ENCODE measurements around the gene SIRT2. TPM values are rescaled to one million over a fixed set of nuclear protein-coding genes. Genes with fewer than 3 reads are reported as not detected.
A peak's percentile ranks its signal among the peaks of the same experiment; 100 is the strongest.

SIRT2 gene
- total and polyA plus RNA-seq, 2 of the 13 experiments (the other 11 are each of a cell fraction or from before 2014, with no cell fraction given) = 22.3 to 26.1 TPM

DNA sequence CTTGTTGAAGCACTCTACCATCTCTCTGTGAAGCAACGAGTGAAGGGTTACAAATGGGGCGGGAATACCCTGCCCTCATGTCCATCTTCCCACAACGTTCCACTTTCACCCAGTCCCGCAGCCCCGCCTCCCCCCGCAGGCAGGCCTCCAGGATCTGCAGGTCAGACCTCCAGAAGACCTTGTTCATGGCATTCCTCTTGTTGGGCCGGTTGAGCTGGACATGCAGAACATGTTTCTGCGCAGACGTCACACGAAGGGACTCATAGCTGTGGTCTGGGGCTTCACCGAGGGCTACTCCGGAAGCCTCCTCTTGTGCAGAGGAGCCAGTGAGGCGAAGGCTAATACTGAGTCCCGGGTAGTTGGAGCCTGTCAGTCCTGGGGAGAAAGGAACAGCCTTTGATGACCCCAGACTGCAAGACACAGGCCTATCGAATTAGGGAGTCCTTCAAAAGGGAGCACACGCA is 68.2 kb downstream of the SIRT2 start (continued):
- TF ChIP-seq BCLAF1 (IDR thresholded peaks at IDR 0.05) (no peak), AGO2 (optimal IDR thresholded peaks at IDR 0.05; ENCODE audit: low read depth, low read length) (no peak), ZNF530 (CRISPR knock-in tag; IDR thresholded peaks at IDR 0.05; ENCODE audit: low read depth) (no peak), TOPORS (CRISPR knock-in tag; IDR thresholded peaks at IDR 0.05) (0 out of 2 replicates have a peak, but pooled peaks have one; percentile 19), ZNF549 (CRISPR knock-in tag; IDR thresholded peaks at IDR 0.05) (no peak), ZSCAN25 (CRISPR knock-in tag; IDR thresholded peaks at IDR 0.05) (no peak), ZNF30 (CRISPR knock-in tag; IDR thresholded peaks at IDR 0.05) (0 out of 2 replicates have a peak, but pooled peaks have one; percentile 25), HDAC2 (CRISPR knock-in tag; IDR thresholded peaks at IDR 0.05) (peak; percentile 40; the same call in 1 of the 2 replicates), ELF3 (CRISPR knock-in tag; IDR thresholded peaks at IDR 0.05) (no peak), KLF16 (CRISPR knock-in tag; IDR thresholded peaks at IDR 0.05) (no peak), KLF12 (CRISPR knock-in tag; IDR thresholded peaks at IDR 0.05; ENCODE audit: borderline replicate concordance) (0 out of 2 replicates have a peak, but pooled peaks have one; percentile 23), HNRNPLL (IDR thresholded peaks at IDR 0.05; ENCODE audit: low read depth, low read length, poor library complexity, severe bottlenecking) (no peak), JARID2 (CRISPR knock-in tag; IDR thresholded peaks at IDR 0.05; ENCODE audit: insufficient replicate concordance) (no peak), ZNF773 (CRISPR knock-in tag; IDR thresholded peaks at IDR 0.05; ENCODE audit: borderline replicate concordance) (no peak), MED1 (CRISPR knock-in tag; IDR thresholded peaks at IDR 0.05) (peak; percentile 81), HDAC1 (CRISPR knock-in tag; IDR thresholded peaks at IDR 0.05) (no peak; the same call in 1 of the 2 replicates), KMT2A (CRISPR knock-in tag; IDR thresholded peaks at IDR 0.05) (no peak), ZNF839 (CRISPR knock-in tag; IDR thresholded peaks at IDR 0.05; ENCODE audit: borderline replicate concordance) (no peak), ZNF572 (CRISPR knock-in tag; IDR thresholded peaks at IDR 0.05) (no peak)
- TF ChIP-seq, protein P1, sequence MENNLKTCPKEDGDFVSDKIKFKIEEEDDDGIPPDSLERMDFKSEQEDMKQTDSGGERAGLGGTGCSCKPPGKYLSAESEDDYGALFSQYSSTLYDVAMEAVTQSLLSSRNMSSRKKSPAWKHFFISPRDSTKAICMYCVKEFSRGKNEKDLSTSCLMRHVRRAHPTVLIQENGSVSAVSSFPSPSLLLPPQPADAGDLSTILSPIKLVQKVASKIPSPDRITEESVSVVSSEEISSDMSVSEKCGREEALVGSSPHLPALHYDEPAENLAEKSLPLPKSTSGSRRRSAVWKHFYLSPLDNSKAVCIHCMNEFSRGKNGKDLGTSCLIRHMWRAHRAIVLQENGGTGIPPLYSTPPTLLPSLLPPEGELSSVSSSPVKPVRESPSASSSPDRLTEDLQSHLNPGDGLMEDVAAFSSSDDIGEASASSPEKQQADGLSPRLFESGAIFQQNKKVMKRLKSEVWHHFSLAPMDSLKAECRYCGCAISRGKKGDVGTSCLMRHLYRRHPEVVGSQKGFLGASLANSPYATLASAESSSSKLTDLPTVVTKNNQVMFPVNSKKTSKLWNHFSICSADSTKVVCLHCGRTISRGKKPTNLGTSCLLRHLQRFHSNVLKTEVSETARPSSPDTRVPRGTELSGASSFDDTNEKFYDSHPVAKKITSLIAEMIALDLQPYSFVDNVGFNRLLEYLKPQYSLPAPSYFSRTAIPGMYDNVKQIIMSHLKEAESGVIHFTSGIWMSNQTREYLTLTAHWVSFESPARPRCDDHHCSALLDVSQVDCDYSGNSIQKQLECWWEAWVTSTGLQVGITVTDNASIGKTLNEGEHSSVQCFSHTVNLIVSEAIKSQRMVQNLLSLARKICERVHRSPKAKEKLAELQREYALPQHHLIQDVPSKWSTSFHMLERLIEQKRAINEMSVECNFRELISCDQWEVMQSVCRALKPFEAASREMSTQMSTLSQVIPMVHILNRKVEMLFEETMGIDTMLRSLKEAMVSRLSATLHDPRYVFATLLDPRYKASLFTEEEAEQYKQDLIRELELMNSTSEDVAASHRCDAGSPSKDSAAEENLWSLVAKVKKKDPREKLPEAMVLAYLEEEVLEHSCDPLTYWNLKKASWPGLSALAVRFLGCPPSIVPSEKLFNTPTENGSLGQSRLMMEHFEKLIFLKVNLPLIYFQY (CRISPR knock-in tag; IDR thresholded peaks at IDR 0.05; ENCODE audit: borderline replicate concordance) = peak; percentile 64
- TF ChIP-seq, protein P2, sequence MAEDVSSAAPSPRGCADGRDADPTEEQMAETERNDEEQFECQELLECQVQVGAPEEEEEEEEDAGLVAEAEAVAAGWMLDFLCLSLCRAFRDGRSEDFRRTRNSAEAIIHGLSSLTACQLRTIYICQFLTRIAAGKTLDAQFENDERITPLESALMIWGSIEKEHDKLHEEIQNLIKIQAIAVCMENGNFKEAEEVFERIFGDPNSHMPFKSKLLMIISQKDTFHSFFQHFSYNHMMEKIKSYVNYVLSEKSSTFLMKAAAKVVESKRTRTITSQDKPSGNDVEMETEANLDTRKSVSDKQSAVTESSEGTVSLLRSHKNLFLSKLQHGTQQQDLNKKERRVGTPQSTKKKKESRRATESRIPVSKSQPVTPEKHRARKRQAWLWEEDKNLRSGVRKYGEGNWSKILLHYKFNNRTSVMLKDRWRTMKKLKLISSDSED (CRISPR knock-in tag; IDR thresholded peaks at IDR 0.05) = no peak
- TF ChIP-seq, protein P3, sequence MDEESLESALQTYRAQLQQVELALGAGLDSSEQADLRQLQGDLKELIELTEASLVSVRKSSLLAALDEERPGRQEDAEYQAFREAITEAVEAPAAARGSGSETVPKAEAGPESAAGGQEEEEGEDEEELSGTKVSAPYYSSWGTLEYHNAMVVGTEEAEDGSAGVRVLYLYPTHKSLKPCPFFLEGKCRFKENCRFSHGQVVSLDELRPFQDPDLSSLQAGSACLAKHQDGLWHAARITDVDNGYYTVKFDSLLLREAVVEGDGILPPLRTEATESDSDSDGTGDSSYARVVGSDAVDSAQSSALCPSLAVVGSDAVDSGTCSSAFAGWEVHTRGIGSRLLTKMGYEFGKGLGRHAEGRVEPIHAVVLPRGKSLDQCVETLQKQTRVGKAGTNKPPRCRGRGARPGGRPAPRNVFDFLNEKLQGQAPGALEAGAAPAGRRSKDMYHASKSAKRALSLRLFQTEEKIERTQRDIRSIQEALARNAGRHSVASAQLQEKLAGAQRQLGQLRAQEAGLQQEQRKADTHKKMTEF (CRISPR knock-in tag; IDR thresholded peaks at IDR 0.05) = no peak

All from HepG2 (cell line).